ENCODE data around the gene ARHGAP21. TPM values are rescaled to one million over a fixed set of nuclear protein-coding genes. Genes with fewer than 3 reads are reported as not detected.

The ARHGAP21 gene
- total RNA-seq, 1 experiment from 2014 or later, result 115 TPM

- intact Hi-C loops (cut with micrococcal nuclease; ENCODE audit: unreplicated experiment), result no loop called here
- Histone ChIP-seq H3K9me2 (ENCODE audit: insufficient read depth) (no peaks in the 10 kb centered on the region), H3K79me2 (ENCODE audit: low read depth) (peaks cover 78% of the 10 kb centered on the region), H3K27ac (no peak overlapping the region), H3K4me1 (replicated peaks; ENCODE audit: insufficient read depth) (0 out of 2 replicates have a peak, but pooled peaks cover 6% of the 10 kb centered on the region), H3K36me3 (ENCODE audit: low read depth) (no peaks in the 10 kb centered on the region), H2AFZ (no peak overlapping the region), H4K20me1 (ENCODE audit: insufficient read depth) (no peaks in the 10 kb centered on the region), H3K4me3 (no peak overlapping the region), H3K27me3 (ENCODE audit: insufficient read depth, low read depth) (no peaks in the 10 kb centered on the region), H3K9me3 (ENCODE audit: insufficient read depth, low read depth) (no peaks in the 10 kb centered on the region), H3F3A (ENCODE audit: insufficient read depth, low read depth) (no peaks in the 10 kb centered on the region), H3K4me2 (no peak overlapping the region)
- ChIA-PET POLR2A (ENCODE audit: unreplicated experiment) (no interaction called here), CTCF (no interaction called here)
- DNase-seq, result no peak
- TF ChIP-seq CTCF (conservative IDR thresholded peaks at IDR 0.05) (no peak), EZH2 (IDR thresholded peaks at IDR 0.05; ENCODE audit: low read depth) (no peak)
- BruUV-seq (replicated peaks), result no TSS peak
These were observed 26.6 kb downstream of the ARHGAP21 start for GRCh38 chr10:24697080-24697479.

- Histone ChIP-seq H4K20me1 (ENCODE audit: insufficient read depth) (peaks cover 4% of the 10 kb centered on the region; the same call in 1 of the 2 replicates), H3K4me2 (no peak overlapping the region), H3K79me2 (ENCODE audit: low read depth) (peaks cover 78% of the 10 kb centered on the region), H3K4me3 (no peak overlapping the region), H3K4me1 (replicated peaks; ENCODE audit: insufficient read depth) (0 out of 2 replicates have a peak, but pooled peaks cover 6% of the 10 kb centered on the region), H3K9me3 (ENCODE audit: insufficient read depth, low read depth) (no peaks in the 10 kb centered on the region), H2AFZ (no peak overlapping the region), H3K36me3 (ENCODE audit: low read depth) (no peaks in the 10 kb centered on the region), H3K27me3 (ENCODE audit: insufficient read depth, low read depth) (no peaks in the 10 kb centered on the region), H3K9me2 (ENCODE audit: insufficient read depth) (no peaks in the 10 kb centered on the region), H3K27ac (no peak overlapping the region), H3F3A (ENCODE audit: insufficient read depth, low read depth) (no peaks in the 10 kb centered on the region)
- TF ChIP-seq CTCF (conservative IDR thresholded peaks at IDR 0.05), result no peak
- DNase-seq, result no peak
- BruUV-seq (replicated peaks), result no TSS peak
- ChIA-PET POLR2A (ENCODE audit: unreplicated experiment) (interaction anchor here (0.7 kb wide), 1 partner anchor 127 kb away, joined by 7 read pairs; no protein-coding TSS in a partner anchor), CTCF (no interaction called here)
- intact Hi-C loops (cut with micrococcal nuclease; ENCODE audit: unreplicated experiment), result no loop called here
These were observed 28.2 kb downstream of the ARHGAP21 start for GRCh38 chr10:24695452-24695851.

- Histone ChIP-seq H2AFZ (no peak overlapping the region), H3K79me2 (ENCODE audit: low read depth) (peaks cover 81% of the 10 kb centered on the region), H3F3A (ENCODE audit: insufficient read depth, low read depth) (no peaks in the 10 kb centered on the region), H4K20me1 (ENCODE audit: insufficient read depth) (peaks cover 4% of the 10 kb centered on the region; the same call in 1 of the 2 replicates), H3K36me3 (ENCODE audit: low read depth) (no peaks in the 10 kb centered on the region), H3K4me3 (no peak overlapping the region), H3K4me2 (no peak overlapping the region), H3K9me3 (ENCODE audit: insufficient read depth, low read depth) (no peaks in the 10 kb centered on the region), H3K9me2 (ENCODE audit: insufficient read depth) (no peaks in the 10 kb centered on the region), H3K27ac (no peak overlapping the region), H3K27me3 (ENCODE audit: insufficient read depth, low read depth) (no peaks in the 10 kb centered on the region), H3K4me1 (replicated peaks; ENCODE audit: insufficient read depth) (no peaks in the 10 kb centered on the region)
- CTCF ChIA-PET, result no interaction called here
- TF ChIP-seq EZH2 (IDR thresholded peaks at IDR 0.05; ENCODE audit: low read depth), result no peak
- no peak for TF ChIP-seq CTCF (conservative IDR thresholded peaks at IDR 0.05)
- BruUV-seq (replicated peaks), result no TSS peak
- POLR2A ChIA-PET (ENCODE audit: unreplicated experiment), result interaction anchor here (0.7 kb wide), 1 partner anchor 368 kb away, joined by 3 read pairs; no protein-coding TSS in a partner anchor
- intact Hi-C loops (cut with micrococcal nuclease; ENCODE audit: unreplicated experiment), result no loop called here
- DNase-seq, result no peak
These were observed 29.6 kb downstream of the ARHGAP21 start for GRCh38 chr10:24694086-24694485.
